ENCODE data around the gene LECT2.

The LECT2 gene

GRCh38 chr5:135954899-135955298, at the start of gene LECT2:
Gene LECT2 (minus strand): TSS chr5:135954983. CDS start chr5:135954833, 150 bp downstream.
- DNase-seq (ENCODE audit: low read depth), result no peak
- Histone ChIP-seq H3K9me3 (ENCODE audit: control insufficient read depth, low read length) (no peaks in the 10 kb centered on the region), H3K36me3 (ENCODE audit: control insufficient read depth, insufficient read depth, low read length, severe bottlenecking) (no peaks in the 10 kb centered on the region), H3K9ac (ENCODE audit: low read length) (no peak within 1 kb of the TSS), H3K27me3 (replicated peaks; ENCODE audit: control insufficient read depth, insufficient read depth, low read length) (no peaks in the 10 kb centered on the region), H3K4me3 (ENCODE audit: low read length) (no peak within 1 kb of the TSS), H3K4me1 (ENCODE audit: control insufficient read depth, insufficient read depth, low read length) (peaks cover 8% of the 10 kb centered on the region)

GRCh38 chr5:136004436-136004835, 49.7 kb upstream of the LECT2 start:
- no peaks in the 10 kb centered on the region for H3K27me3 ChIP-seq (replicated peaks; ENCODE audit: control insufficient read depth, insufficient read depth, low read length)
- H3K4me1 ChIP-seq (ENCODE audit: control insufficient read depth, insufficient read depth, low read length), result peaks cover 62% of the 10 kb centered on the region
- no peak for DNase-seq (ENCODE audit: low read depth)
- no peaks in the 10 kb centered on the region for H3K9me3 ChIP-seq (ENCODE audit: control insufficient read depth, low read length)
- H3K36me3 ChIP-seq (ENCODE audit: control insufficient read depth, insufficient read depth, low read length, severe bottlenecking), result no peaks in the 10 kb centered on the region
- peak overlapping the region; percentile 55 for H3K9ac ChIP-seq (ENCODE audit: low read length)
- H3K4me3 ChIP-seq (ENCODE audit: low read length), result no peak overlapping the region

GRCh38 chr5:136001466-136001981, 46.7 kb upstream of the LECT2 start:
- DNase-seq (ENCODE audit: low read depth), result peak; percentile 96
- Histone ChIP-seq H3K9ac (ENCODE audit: low read length) (no peak overlapping the region), H3K9me3 (ENCODE audit: control insufficient read depth, low read length) (no peaks in the 10 kb centered on the region), H3K27me3 (replicated peaks; ENCODE audit: control insufficient read depth, insufficient read depth, low read length) (no peaks in the 10 kb centered on the region), H3K4me3 (ENCODE audit: low read length) (no peak overlapping the region), H3K4me1 (ENCODE audit: control insufficient read depth, insufficient read depth, low read length) (peaks cover 46% of the 10 kb centered on the region), H3K36me3 (ENCODE audit: control insufficient read depth, insufficient read depth, low read length, severe bottlenecking) (no peaks in the 10 kb centered on the region)

GRCh38 chr5:136000932-136001331, 46.1 kb upstream of the LECT2 start:
- H3K4me3 ChIP-seq (ENCODE audit: low read length), result no peak overlapping the region
- H3K9ac ChIP-seq (ENCODE audit: low read length), result no peak overlapping the region
- no peak for DNase-seq (ENCODE audit: low read depth)
- H3K4me1 ChIP-seq (ENCODE audit: control insufficient read depth, insufficient read depth, low read length), result peaks cover 46% of the 10 kb centered on the region
- no peaks in the 10 kb centered on the region for H3K9me3 ChIP-seq (ENCODE audit: control insufficient read depth, low read length)
- no peaks in the 10 kb centered on the region for H3K36me3 ChIP-seq (ENCODE audit: control insufficient read depth, insufficient read depth, low read length, severe bottlenecking)
- no peaks in the 10 kb centered on the region for H3K27me3 ChIP-seq (replicated peaks; ENCODE audit: control insufficient read depth, insufficient read depth, low read length)

GRCh38 chr5:136000147-136000546, 45.4 kb upstream of the LECT2 start:
- no peaks in the 10 kb centered on the region for H3K36me3 ChIP-seq (ENCODE audit: control insufficient read depth, insufficient read depth, low read length, severe bottlenecking)
- peaks cover 40% of the 10 kb centered on the region for H3K4me1 ChIP-seq (ENCODE audit: control insufficient read depth, insufficient read depth, low read length)
- DNase-seq (ENCODE audit: low read depth), result no peak
- no peak overlapping the region for H3K9ac ChIP-seq (ENCODE audit: low read length)
- H3K27me3 ChIP-seq (replicated peaks; ENCODE audit: control insufficient read depth, insufficient read depth, low read length), result no peaks in the 10 kb centered on the region
- no peaks in the 10 kb centered on the region for H3K9me3 ChIP-seq (ENCODE audit: control insufficient read depth, low read length)
- no peak overlapping the region for H3K4me3 ChIP-seq (ENCODE audit: low read length)

- peaks cover 40% of the 10 kb centered on the region for H3K4me1 ChIP-seq (ENCODE audit: control insufficient read depth, insufficient read depth, low read length)
- no peaks in the 10 kb centered on the region for H3K27me3 ChIP-seq (replicated peaks; ENCODE audit: control insufficient read depth, insufficient read depth, low read length)
- no peak for DNase-seq (ENCODE audit: low read depth)
Measured at GRCh38 chr5:135999406-136000139, 44.8 kb upstream of the LECT2 start.

GRCh38 chr5:135998889-135999288, 44.1 kb upstream of the LECT2 start:
- no peak overlapping the region for H3K9ac ChIP-seq (ENCODE audit: low read length)
- H3K4me3 ChIP-seq (ENCODE audit: low read length), result no peak overlapping the region
- no peak for DNase-seq (ENCODE audit: low read depth)
- peaks cover 40% of the 10 kb centered on the region for H3K4me1 ChIP-seq (ENCODE audit: control insufficient read depth, insufficient read depth, low read length)
- no peaks in the 10 kb centered on the region for H3K27me3 ChIP-seq (replicated peaks; ENCODE audit: control insufficient read depth, insufficient read depth, low read length)
- no peaks in the 10 kb centered on the region for H3K9me3 ChIP-seq (ENCODE audit: control insufficient read depth, low read length)
- no peaks in the 10 kb centered on the region for H3K36me3 ChIP-seq (ENCODE audit: control insufficient read depth, insufficient read depth, low read length, severe bottlenecking)

More at GRCh38 chr5:135999406-136000139, 44.8 kb upstream of the LECT2 start:
- Histone ChIP-seq H3K36me3 (ENCODE audit: control insufficient read depth, insufficient read depth, low read length, severe bottlenecking) (no peaks in the 10 kb centered on the region), H3K9ac (ENCODE audit: low read length) (no peak overlapping the region), H3K9me3 (ENCODE audit: control insufficient read depth, low read length) (no peaks in the 10 kb centered on the region), H3K4me3 (ENCODE audit: low read length) (no peak overlapping the region)

- H3K27me3 ChIP-seq (replicated peaks; ENCODE audit: control insufficient read depth, insufficient read depth, low read length), result no peaks in the 10 kb centered on the region
- H3K9me3 ChIP-seq (ENCODE audit: control insufficient read depth, low read length), result no peaks in the 10 kb centered on the region
- no peak overlapping the region for H3K9ac ChIP-seq (ENCODE audit: low read length)
- DNase-seq (ENCODE audit: low read depth), result no peak
- H3K4me1 ChIP-seq (ENCODE audit: control insufficient read depth, insufficient read depth, low read length), result peaks cover 50% of the 10 kb centered on the region
- H3K36me3 ChIP-seq (ENCODE audit: control insufficient read depth, insufficient read depth, low read length, severe bottlenecking), result no peaks in the 10 kb centered on the region
- H3K4me3 ChIP-seq (ENCODE audit: low read length), result no peak overlapping the region
Measured at GRCh38 chr5:135997673-135998335, 43.0 kb upstream of the LECT2 start.

GRCh38 chr5:135996611-135997010, 41.8 kb upstream of the LECT2 start:
- Histone ChIP-seq H3K4me3 (ENCODE audit: low read length) (no peak overlapping the region), H3K36me3 (ENCODE audit: control insufficient read depth, insufficient read depth, low read length, severe bottlenecking) (no peaks in the 10 kb centered on the region), H3K4me1 (ENCODE audit: control insufficient read depth, insufficient read depth, low read length) (peaks cover 46% of the 10 kb centered on the region), H3K27me3 (replicated peaks; ENCODE audit: control insufficient read depth, insufficient read depth, low read length) (no peaks in the 10 kb centered on the region), H3K9ac (ENCODE audit: low read length) (no peak overlapping the region), H3K9me3 (ENCODE audit: control insufficient read depth, low read length) (no peaks in the 10 kb centered on the region)
- DNase-seq (ENCODE audit: low read depth), result no peak

GRCh38 chr5:135995976-135996375, 41.2 kb upstream of the LECT2 start:
- Histone ChIP-seq H3K4me1 (ENCODE audit: control insufficient read depth, insufficient read depth, low read length) (peaks cover 39% of the 10 kb centered on the region), H3K27me3 (replicated peaks; ENCODE audit: control insufficient read depth, insufficient read depth, low read length) (no peaks in the 10 kb centered on the region), H3K36me3 (ENCODE audit: control insufficient read depth, insufficient read depth, low read length, severe bottlenecking) (no peaks in the 10 kb centered on the region), H3K9ac (ENCODE audit: low read length) (no peak overlapping the region), H3K9me3 (ENCODE audit: control insufficient read depth, low read length) (no peaks in the 10 kb centered on the region), H3K4me3 (ENCODE audit: low read length) (no peak overlapping the region)
- DNase-seq (ENCODE audit: low read depth), result no peak

- DNase-seq (ENCODE audit: low read depth), result peak; percentile 68
- H3K9me3 ChIP-seq (ENCODE audit: control insufficient read depth, low read length), result no peaks in the 10 kb centered on the region
- H3K36me3 ChIP-seq (ENCODE audit: control insufficient read depth, insufficient read depth, low read length, severe bottlenecking), result no peaks in the 10 kb centered on the region
- H3K4me1 ChIP-seq (ENCODE audit: control insufficient read depth, insufficient read depth, low read length), result peaks cover 38% of the 10 kb centered on the region
- no peaks in the 10 kb centered on the region for H3K27me3 ChIP-seq (replicated peaks; ENCODE audit: control insufficient read depth, insufficient read depth, low read length)
- H3K9ac ChIP-seq (ENCODE audit: low read length), result peak overlapping the region; percentile 49
- peak overlapping the region; percentile 18 for H3K4me3 ChIP-seq (ENCODE audit: low read length)
Measured at GRCh38 chr5:135993880-135994636, 39.3 kb upstream of the LECT2 start.
